ENCODE data around the gene LTC4S. TPM values are rescaled to one million over a fixed set of nuclear protein-coding genes. Genes with fewer than 3 reads are reported as not detected.

LTC4S gene
- total RNA-seq, 1 experiment from 2014 or later, result 2.6 TPM

- TF ChIP-seq FOXP1 (CRISPR knock-in tag; IDR thresholded peaks at IDR 0.05; ENCODE audit: borderline replicate concordance) (no peak), NFE2L1 (CRISPR knock-in tag; IDR thresholded peaks at IDR 0.05) (no peak), ZNF317 (CRISPR knock-in tag; IDR thresholded peaks at IDR 0.05; ENCODE audit: borderline replicate concordance, low read depth) (no peak), ZNF121 (CRISPR knock-in tag; IDR thresholded peaks at IDR 0.05) (no peak), ESRRA (CRISPR knock-in tag; IDR thresholded peaks at IDR 0.05; ENCODE audit: borderline replicate concordance) (no peak), NR1H2 (CRISPR knock-in tag; IDR thresholded peaks at IDR 0.05) (no peak), SOX15 (CRISPR knock-in tag; IDR thresholded peaks at IDR 0.05) (no peak), ATF1 (CRISPR knock-in tag; IDR thresholded peaks at IDR 0.05) (no peak), IRF1 (CRISPR knock-in tag; IDR thresholded peaks at IDR 0.05) (no peak), ZNF263 (CRISPR knock-in tag; IDR thresholded peaks at IDR 0.05; ENCODE audit: low read depth) (no peak)
- TF ChIP-seq, protein P1, sequence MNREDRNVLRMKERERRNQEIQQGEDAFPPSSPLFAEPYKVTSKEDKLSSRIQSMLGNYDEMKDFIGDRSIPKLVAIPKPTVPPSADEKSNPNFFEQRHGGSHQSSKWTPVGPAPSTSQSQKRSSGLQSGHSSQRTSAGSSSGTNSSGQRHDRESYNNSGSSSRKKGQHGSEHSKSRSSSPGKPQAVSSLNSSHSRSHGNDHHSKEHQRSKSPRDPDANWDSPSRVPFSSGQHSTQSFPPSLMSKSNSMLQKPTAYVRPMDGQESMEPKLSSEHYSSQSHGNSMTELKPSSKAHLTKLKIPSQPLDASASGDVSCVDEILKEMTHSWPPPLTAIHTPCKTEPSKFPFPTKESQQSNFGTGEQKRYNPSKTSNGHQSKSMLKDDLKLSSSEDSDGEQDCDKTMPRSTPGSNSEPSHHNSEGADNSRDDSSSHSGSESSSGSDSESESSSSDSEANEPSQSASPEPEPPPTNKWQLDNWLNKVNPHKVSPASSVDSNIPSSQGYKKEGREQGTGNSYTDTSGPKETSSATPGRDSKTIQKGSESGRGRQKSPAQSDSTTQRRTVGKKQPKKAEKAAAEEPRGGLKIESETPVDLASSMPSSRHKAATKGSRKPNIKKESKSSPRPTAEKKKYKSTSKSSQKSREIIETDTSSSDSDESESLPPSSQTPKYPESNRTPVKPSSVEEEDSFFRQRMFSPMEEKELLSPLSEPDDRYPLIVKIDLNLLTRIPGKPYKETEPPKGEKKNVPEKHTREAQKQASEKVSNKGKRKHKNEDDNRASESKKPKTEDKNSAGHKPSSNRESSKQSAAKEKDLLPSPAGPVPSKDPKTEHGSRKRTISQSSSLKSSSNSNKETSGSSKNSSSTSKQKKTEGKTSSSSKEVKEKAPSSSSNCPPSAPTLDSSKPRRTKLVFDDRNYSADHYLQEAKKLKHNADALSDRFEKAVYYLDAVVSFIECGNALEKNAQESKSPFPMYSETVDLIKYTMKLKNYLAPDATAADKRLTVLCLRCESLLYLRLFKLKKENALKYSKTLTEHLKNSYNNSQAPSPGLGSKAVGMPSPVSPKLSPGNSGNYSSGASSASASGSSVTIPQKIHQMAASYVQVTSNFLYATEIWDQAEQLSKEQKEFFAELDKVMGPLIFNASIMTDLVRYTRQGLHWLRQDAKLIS (CRISPR knock-in tag; IDR thresholded peaks at IDR 0.05; ENCODE audit: borderline replicate concordance), result no peak
Measured at GRCh38 chr5:179772351-179772750, 21.4 kb upstream of the LTC4S start (continued).

- Mint-ChIP-seq H3K9me3 (no peaks in the 10 kb centered on the region), H3K4me1 (no peaks in the 10 kb centered on the region), H3K27ac (no peak overlapping the region; the same call in 1 of the 2 replicates), H3K27me3 (ENCODE audit: low read depth) (no peaks in the 10 kb centered on the region), H3K4me3 (no peak overlapping the region), H3K36me3 (peaks cover 62% of the 10 kb centered on the region)
- DNase-seq (ENCODE audit: low spot score) (no peak), ATAC-seq (no peak)
- no peak for TF ChIP-seq RORB (CRISPR knock-in tag; IDR thresholded peaks at IDR 0.05)
- no peak for TF ChIP-seq ZNF416 (CRISPR knock-in tag; IDR thresholded peaks at IDR 0.05)
- ChIA-PET POLR2A (no interaction called here), CTCF (interaction anchor here (1.0 kb wide), 1 partner anchor 10 kb away, joined by 3 read pairs; no protein-coding TSS in a partner anchor)
Measured at GRCh38 chr5:179773686-179774040, 20.1 kb upstream of the LTC4S start.

DNA sequence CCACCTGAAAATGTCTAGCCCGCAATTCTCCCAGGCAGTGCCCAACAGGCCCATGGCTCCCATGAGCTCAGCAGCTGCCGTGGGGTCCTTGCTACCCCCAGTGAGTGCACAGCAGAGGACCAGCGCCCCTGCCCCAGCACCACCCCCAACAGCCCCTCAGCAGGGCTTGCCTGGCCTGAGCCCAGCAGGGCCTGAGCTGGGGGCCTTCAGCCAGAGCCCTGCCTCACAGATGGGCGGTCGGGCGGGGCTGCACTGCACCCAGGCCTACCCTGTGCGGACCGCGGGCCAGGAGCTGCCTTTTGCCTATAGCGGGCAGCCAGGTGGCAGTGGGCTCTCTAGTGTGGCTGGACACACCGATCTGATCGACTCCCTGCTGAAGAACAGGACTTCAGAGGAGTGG, 19.3 kb upstream of the LTC4S start:
- Mint-ChIP-seq H3K27ac (no peak overlapping the region), H3K4me1 (no peaks in the 10 kb centered on the region), H3K36me3 (peaks cover 60% of the 10 kb centered on the region), H3K9me3 (no peaks in the 10 kb centered on the region), H3K4me3 (no peak overlapping the region), H3K27me3 (ENCODE audit: low read depth) (no peaks in the 10 kb centered on the region)
- TF ChIP-seq FOXP1 (CRISPR knock-in tag; IDR thresholded peaks at IDR 0.05; ENCODE audit: borderline replicate concordance), result no peak
- no peak for TF ChIP-seq FOXJ3 (CRISPR knock-in tag; IDR thresholded peaks at IDR 0.05; ENCODE audit: borderline replicate concordance)
- no peak for TF ChIP-seq ZBTB43 (CRISPR knock-in tag; IDR thresholded peaks at IDR 0.05)
- no peak for TF ChIP-seq GABPB1 (CRISPR knock-in tag; IDR thresholded peaks at IDR 0.05)
- no peak for TF ChIP-seq STAT6 (CRISPR knock-in tag; conservative IDR thresholded peaks at IDR 0.05; ENCODE audit: low read depth)
- TF ChIP-seq, protein P2, sequence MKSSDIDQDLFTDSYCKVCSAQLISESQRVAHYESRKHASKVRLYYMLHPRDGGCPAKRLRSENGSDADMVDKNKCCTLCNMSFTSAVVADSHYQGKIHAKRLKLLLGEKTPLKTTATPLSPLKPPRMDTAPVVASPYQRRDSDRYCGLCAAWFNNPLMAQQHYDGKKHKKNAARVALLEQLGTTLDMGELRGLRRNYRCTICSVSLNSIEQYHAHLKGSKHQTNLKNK (CRISPR knock-in tag; IDR thresholded peaks at IDR 0.05), result no peak
- no peak for TF ChIP-seq ZNF219 (CRISPR knock-in tag; IDR thresholded peaks at IDR 0.05; ENCODE audit: borderline replicate concordance)
- TF ChIP-seq PREB (CRISPR knock-in tag; IDR thresholded peaks at IDR 0.05; ENCODE audit: borderline replicate concordance), result no peak
- TF ChIP-seq, protein P3, sequence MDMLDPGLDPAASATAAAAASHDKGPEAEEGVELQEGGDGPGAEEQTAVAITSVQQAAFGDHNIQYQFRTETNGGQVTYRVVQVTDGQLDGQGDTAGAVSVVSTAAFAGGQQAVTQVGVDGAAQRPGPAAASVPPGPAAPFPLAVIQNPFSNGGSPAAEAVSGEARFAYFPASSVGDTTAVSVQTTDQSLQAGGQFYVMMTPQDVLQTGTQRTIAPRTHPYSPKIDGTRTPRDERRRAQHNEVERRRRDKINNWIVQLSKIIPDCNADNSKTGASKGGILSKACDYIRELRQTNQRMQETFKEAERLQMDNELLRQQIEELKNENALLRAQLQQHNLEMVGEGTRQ (CRISPR knock-in tag; IDR thresholded peaks at IDR 0.05), result no peak
- TF ChIP-seq NR1H2 (CRISPR knock-in tag; IDR thresholded peaks at IDR 0.05), result no peak
- POLR2A ChIA-PET, result no interaction called here
- CTCF ChIA-PET, result interaction anchor here (1.0 kb wide), 1 partner anchor 11 kb away, joined by 3 read pairs; no protein-coding TSS in a partner anchor
- ATAC-seq (no peak), DNase-seq (ENCODE audit: low spot score) (no peak)
